Sigmoid colon (tissue), 4 donors: Measurements from ENCODE around the gene LRRC34.

Experiments used
- EP300 ChIP-seq, 4 donors: sonication (generic); formaldehyde crosslinking; IDR thresholded peaks; one replicate each; pipeline ENCODE4 v1.6.1; 2017; ENCODE audit warnings: antibody characterized with exemption in 4 of 4
- POLR2A ChIP-seq, 2 donors: fragments of 450-650 bp; IDR thresholded peaks; one replicate each; pipeline ENCODE4 v1.6.1; 2016; ENCODE audit warnings: antibody characterized with exemption in 2 of 2, mild to moderate bottlenecking in 2 of 2, moderate library complexity in 2 of 2
- POLR2AphosphoS5 ChIP-seq, 4 donors: sonication (generic); formaldehyde crosslinking; IDR thresholded peaks; one replicate each; pipeline ENCODE4 v1.6.1; 2017; ENCODE audit warnings: antibody characterized with exemption in 4 of 4
- TF ChIP-seq, protein P1 (sequence below), 4 experiments: fragments of 450-650 bp in 3 of 4; fragments of 200-600 bp in 1 of 4; IDR thresholded peaks; one replicate each; pipeline ENCODE4 v1.5.1; 2016 to 2019; ENCODE audit warnings: antibody characterized with exemption in 4 of 4, mild to moderate bottlenecking in 3 of 4, moderate library complexity in 2 of 4

DNA sequence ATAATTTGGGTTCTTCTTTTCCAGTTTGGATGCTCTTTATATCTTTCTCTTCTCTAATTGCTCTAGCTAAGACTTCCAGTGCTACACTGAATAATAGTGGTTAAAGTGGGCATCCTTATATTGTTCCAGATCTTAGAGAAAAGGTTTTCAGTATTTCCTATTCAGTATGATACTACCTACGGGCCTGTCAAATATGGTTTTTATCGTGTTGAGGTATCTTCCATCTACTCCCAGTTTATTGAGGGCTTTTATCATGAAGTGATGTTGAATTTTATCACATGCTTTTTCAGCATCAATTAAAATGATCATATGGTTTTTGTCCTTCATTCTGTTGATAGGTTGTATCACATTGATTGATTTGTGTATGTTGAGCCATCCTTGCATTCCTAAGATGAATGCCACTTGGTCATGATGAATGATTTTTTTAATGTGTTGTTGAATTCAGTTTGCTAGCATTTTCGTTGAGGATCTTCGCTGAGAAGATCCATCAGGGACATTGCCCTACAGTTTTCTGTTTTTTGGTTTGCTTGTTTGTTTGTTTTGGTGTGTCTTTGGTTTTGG, 3.0 kb upstream of the LRRC34 start:
- TF ChIP-seq, protein P1, sequence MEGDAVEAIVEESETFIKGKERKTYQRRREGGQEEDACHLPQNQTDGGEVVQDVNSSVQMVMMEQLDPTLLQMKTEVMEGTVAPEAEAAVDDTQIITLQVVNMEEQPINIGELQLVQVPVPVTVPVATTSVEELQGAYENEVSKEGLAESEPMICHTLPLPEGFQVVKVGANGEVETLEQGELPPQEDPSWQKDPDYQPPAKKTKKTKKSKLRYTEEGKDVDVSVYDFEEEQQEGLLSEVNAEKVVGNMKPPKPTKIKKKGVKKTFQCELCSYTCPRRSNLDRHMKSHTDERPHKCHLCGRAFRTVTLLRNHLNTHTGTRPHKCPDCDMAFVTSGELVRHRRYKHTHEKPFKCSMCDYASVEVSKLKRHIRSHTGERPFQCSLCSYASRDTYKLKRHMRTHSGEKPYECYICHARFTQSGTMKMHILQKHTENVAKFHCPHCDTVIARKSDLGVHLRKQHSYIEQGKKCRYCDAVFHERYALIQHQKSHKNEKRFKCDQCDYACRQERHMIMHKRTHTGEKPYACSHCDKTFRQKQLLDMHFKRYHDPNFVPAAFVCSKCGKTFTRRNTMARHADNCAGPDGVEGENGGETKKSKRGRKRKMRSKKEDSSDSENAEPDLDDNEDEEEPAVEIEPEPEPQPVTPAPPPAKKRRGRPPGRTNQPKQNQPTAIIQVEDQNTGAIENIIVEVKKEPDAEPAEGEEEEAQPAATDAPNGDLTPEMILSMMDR (IDR thresholded peaks at IDR 0.05): no peak
- TF ChIP-seq EP300 (IDR thresholded peaks at IDR 0.05): no peak
- TF ChIP-seq POLR2A (IDR thresholded peaks at IDR 0.05): no peak
- no peak for TF ChIP-seq POLR2AphosphoS5 (IDR thresholded peaks at IDR 0.05)
